ENCODE data around the gene ZFAND3. TPM values are rescaled to one million over a fixed set of nuclear protein-coding genes. Genes with fewer than 3 reads are reported as not detected.

Gene ZFAND3
- total RNA-seq, 4 donors from 2014 or later: 30.5 to 57.4 (median 53.3) TPM

DNA sequence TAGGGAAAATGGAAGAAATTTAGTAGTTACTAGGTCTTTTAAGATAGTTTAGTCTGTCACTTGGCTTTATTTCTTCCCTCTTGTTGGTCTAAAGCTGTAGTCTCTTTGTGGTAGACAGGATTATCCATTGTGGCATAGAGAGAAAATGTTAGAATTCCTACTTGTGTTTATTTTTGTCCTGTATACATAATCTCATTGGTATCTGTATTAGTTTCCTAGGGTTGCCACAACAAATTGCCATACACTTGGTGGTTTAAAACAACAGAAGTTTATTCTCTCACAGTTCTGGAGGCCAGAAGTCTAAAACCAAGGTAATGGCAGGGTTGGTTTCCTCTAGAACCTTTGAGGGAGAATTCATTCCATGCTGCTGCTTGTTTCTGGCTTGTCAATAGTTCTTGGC is 119.4 kb downstream of the ZFAND3 start:
- no peaks in the 10 kb centered on the region for H3K27me3 ChIP-seq
- no peak overlapping the region for H3K27ac ChIP-seq
- peaks cover 0 to 5% (median 0%) of the 10 kb centered on the region in 4 donors for H3K4me1 ChIP-seq
- no peaks in the 10 kb centered on the region for H3K9me3 ChIP-seq
- no peak for TF ChIP-seq POLR2A (IDR thresholded peaks at IDR 0.05)
- TF ChIP-seq, protein P1, sequence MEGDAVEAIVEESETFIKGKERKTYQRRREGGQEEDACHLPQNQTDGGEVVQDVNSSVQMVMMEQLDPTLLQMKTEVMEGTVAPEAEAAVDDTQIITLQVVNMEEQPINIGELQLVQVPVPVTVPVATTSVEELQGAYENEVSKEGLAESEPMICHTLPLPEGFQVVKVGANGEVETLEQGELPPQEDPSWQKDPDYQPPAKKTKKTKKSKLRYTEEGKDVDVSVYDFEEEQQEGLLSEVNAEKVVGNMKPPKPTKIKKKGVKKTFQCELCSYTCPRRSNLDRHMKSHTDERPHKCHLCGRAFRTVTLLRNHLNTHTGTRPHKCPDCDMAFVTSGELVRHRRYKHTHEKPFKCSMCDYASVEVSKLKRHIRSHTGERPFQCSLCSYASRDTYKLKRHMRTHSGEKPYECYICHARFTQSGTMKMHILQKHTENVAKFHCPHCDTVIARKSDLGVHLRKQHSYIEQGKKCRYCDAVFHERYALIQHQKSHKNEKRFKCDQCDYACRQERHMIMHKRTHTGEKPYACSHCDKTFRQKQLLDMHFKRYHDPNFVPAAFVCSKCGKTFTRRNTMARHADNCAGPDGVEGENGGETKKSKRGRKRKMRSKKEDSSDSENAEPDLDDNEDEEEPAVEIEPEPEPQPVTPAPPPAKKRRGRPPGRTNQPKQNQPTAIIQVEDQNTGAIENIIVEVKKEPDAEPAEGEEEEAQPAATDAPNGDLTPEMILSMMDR (IDR thresholded peaks at IDR 0.05): no peak
- no peak for DNase-seq
- H3K36me3 ChIP-seq: no peaks in the 10 kb centered on the region
- H3K4me3 ChIP-seq: no peak overlapping the region

DNA sequence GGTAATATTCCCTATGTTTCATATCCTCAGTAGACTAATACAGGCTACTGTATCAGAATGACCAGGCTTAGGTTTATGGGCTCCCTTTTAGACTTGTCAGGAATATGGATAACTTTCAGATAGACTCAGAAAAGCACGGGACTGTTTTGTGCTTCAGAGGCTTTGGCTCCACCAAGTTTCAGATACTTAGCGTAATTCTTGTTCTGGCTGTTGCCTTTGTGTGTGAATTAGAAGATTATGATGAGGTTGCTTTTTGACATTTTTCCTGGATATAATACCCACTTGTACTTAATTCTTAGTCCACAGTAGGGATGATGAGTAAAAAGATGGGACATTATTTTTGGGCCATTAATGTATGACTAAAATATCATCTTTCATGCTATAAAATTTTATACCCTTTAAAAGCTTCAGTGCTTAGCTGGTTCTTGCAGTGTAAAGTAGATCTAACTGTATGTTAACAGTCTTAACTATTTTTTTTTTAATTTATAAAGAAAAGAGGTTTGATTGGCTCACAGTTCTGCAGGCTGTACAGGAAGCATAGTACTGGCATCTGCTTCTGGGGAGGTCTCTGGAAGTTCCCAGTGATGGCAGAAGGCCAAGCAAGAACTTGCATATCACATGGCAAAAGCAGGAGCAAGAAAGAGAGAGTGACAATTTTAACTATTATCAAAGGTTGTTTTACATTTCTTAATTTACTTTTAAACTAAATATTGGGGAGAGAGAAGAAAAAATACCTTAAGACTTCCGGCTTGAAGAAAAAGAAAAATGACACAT is 120.7 kb downstream of the ZFAND3 start:
- Histone ChIP-seq H3K36me3 (no peaks in the 10 kb centered on the region), H3K27me3 (no peaks in the 10 kb centered on the region), H3K4me3 (no peak overlapping the region), H3K9me3 (no peaks in the 10 kb centered on the region), H3K27ac (no peak overlapping the region), H3K4me1 (peaks cover 0 to 5% (median 0%) of the 10 kb centered on the region in 4 donors)
- TF ChIP-seq, protein P1 (IDR thresholded peaks at IDR 0.05): no peak
- TF ChIP-seq POLR2A (IDR thresholded peaks at IDR 0.05): no peak
- no peak for DNase-seq

DNA sequence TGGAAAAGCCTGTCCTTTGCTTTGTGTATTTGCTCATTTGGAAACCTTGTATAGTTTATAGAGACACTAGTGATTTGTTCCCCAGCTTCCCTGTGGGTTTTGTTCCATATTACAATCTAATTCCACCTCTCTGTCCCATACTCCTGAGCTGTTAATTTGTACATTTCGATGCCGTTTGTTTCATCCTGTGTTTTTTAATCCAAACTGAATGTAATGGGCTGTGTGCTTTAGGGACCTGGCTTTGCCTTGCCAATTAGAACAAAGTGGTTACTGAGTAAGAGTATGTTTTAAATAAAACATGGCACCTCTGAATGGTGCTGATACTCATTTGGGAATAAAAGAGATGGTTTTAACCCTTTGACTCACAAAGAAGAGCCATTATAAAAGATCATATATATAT is 122.3 kb downstream of the ZFAND3 start:
- H3K4me1 ChIP-seq: peaks cover 0 to 5% (median 0%) of the 10 kb centered on the region in 4 donors
- no peaks in the 10 kb centered on the region for H3K9me3 ChIP-seq
- no peak overlapping the region for H3K4me3 ChIP-seq
- no peak for DNase-seq
- no peaks in the 10 kb centered on the region for H3K36me3 ChIP-seq
- H3K27me3 ChIP-seq: no peaks in the 10 kb centered on the region
- no peak overlapping the region for H3K27ac ChIP-seq
- TF ChIP-seq, protein P1 (IDR thresholded peaks at IDR 0.05): no peak
- TF ChIP-seq POLR2A (IDR thresholded peaks at IDR 0.05): no peak

DNA sequence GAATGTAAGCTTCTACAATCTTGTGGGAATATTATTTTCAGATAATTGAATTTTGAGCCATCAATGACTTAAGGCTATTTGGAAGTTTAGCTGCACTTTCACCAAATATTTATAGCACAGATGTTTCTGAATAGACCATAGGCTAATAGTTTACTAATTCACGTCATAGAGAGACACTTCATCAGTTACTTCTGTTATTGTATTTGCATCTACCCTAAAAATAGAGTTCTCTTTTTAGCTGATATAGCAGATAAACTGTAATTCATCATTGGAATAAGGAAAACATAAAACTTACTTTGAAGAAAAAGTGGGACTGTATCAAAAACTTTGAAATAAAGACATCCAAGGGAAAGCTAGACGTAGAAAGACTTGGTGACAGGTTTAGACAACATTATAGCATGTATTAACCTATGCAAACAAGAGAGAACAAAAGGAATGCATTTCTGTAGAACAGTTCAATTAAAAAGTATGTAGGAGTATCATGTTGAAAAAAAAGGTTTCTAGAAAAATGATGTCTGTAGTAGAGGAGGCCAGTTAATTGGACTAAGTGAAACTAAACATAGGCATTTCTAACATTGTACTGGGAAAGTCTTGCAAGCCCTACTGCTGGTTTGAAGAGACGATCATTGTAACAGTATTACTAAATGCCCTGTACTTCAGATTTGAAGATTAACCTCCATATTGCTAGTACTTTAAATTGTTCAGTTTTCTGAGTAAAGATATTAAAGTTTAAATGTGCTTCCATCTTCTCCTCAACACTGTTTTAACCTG is 123.3 kb downstream of the ZFAND3 start:
- no peaks in the 10 kb centered on the region for H3K27me3 ChIP-seq
- no peak for TF ChIP-seq POLR2A (IDR thresholded peaks at IDR 0.05)
- TF ChIP-seq, protein P1 (IDR thresholded peaks at IDR 0.05): no peak
- H3K9me3 ChIP-seq: no peaks in the 10 kb centered on the region
- no peak for DNase-seq
- H3K36me3 ChIP-seq: no peaks in the 10 kb centered on the region
- H3K4me3 ChIP-seq: no peak overlapping the region
- H3K4me1 ChIP-seq: peaks cover 0 to 5% (median 0%) of the 10 kb centered on the region in 4 donors
- H3K27ac ChIP-seq: no peak overlapping the region

DNA sequence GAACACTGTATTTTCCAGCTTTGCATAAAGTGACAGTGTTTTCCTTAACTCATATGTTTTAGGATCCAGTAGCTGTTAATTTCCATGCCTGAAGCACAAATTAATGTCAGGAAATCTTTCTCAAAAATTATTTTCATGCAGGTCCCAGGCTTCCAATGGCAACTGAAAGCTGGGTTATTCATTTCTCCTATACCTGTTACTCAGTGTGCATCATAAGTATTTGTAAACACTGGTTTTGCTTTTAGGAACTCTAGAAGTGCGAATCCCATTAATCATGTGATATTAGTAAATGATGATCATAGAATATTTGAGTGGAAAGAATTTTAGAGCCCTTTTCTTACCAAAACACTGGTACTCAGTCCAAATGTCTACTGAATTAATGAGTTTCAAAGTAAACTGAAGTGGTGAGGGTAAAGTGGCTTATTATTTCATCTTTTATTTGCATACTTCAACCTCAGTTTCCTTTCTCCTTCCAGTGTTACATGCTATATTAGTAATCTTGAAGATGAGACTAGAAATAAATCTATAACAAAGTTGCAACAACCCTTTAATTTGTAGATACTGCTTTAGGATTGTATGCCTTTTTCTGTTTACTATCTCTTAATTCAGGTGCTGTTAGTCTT is 124.0 kb downstream of the ZFAND3 start:
- Histone ChIP-seq H3K27ac (no peak overlapping the region), H3K4me3 (no peak overlapping the region), H3K4me1 (peaks cover 0 to 5% (median 0%) of the 10 kb centered on the region in 4 donors), H3K9me3 (no peaks in the 10 kb centered on the region), H3K36me3 (no peaks in the 10 kb centered on the region), H3K27me3 (no peaks in the 10 kb centered on the region)
- TF ChIP-seq, protein P1 (IDR thresholded peaks at IDR 0.05): no peak
- TF ChIP-seq POLR2A (IDR thresholded peaks at IDR 0.05): no peak
- no peak for DNase-seq

Measured in Peyer's patch (tissue), 4 donors.